COLO668 (cell line): ENCODE results near the gene CYB5A.

Experiments used
- DNase-seq: peaks from one replicate; lab custom pipeline; 2025; ENCODE audit not compliant: unreplicated experiment; lab: John Stamatoyannopoulos, UW

The CYB5A gene

GRCh38 chr18:74249181-74249968, 42.4 kb downstream of the CYB5A start:
- DNase-seq, result no peak

GRCh38 chr18:74248595-74248994, 43.2 kb downstream of the CYB5A start:
- no peak for DNase-seq

- DNase-seq, result no peak
Measured at GRCh38 chr18:74248189-74248588, 43.6 kb downstream of the CYB5A start.

GRCh38 chr18:74244554-74244953, 47.2 kb downstream of the CYB5A start:
- no peak for DNase-seq

GRCh38 chr18:74243127-74243526, 48.6 kb downstream of the CYB5A start:
- no peak for DNase-seq

GRCh38 chr18:74242438-74243096, 49.2 kb downstream of the CYB5A start:
- DNase-seq, result no peak

- no peak for DNase-seq
Measured at GRCh38 chr18:74241970-74242369, 49.8 kb downstream of the CYB5A start.

- DNase-seq, result no peak
Measured at GRCh38 chr18:74241426-74241825, 50.3 kb downstream of the CYB5A start.

- DNase-seq, result no peak
Measured at GRCh38 chr18:74239567-74239966, 52.2 kb downstream of the CYB5A start.

- no peak for DNase-seq
Measured at GRCh38 chr18:74234326-74235171, 57.2 kb downstream of the CYB5A start.

GRCh38 chr18:74233933-74234325, 57.8 kb downstream of the CYB5A start:
- no peak for DNase-seq

- DNase-seq, result no peak
Measured at GRCh38 chr18:74230922-74231714, 60.6 kb downstream of the CYB5A start.

- no peak for DNase-seq
Measured at GRCh38 chr18:74229891-74230290, 61.9 kb downstream of the CYB5A start.

- no peak for DNase-seq
Measured at GRCh38 chr18:74229005-74229404, 62.8 kb downstream of the CYB5A start.

GRCh38 chr18:74228312-74228711, 63.5 kb downstream of the CYB5A start:
- no peak for DNase-seq

- no peak for DNase-seq
Measured at GRCh38 chr18:74226666-74227065, 65.1 kb downstream of the CYB5A start.

- no peak for DNase-seq
Measured at GRCh38 chr18:74226156-74226555, 65.6 kb downstream of the CYB5A start.

- no peak for DNase-seq
Measured at GRCh38 chr18:74225193-74225840, 66.4 kb downstream of the CYB5A start.

- DNase-seq, result no peak
Measured at GRCh38 chr18:74222710-74223494, 68.9 kb downstream of the CYB5A start.

- DNase-seq, result no peak
Measured at GRCh38 chr18:74221081-74221480, 70.7 kb downstream of the CYB5A start.
